WTC11 (cell line): ENCODE measurements around the gene LAMC3.

Experiments
- GRHL2 ChIP-seq: fragments of 250-450 bp; sonication (Bioruptor Pico); IDR thresholded peaks from 2 replicates; pipeline ENCODE4 v1.8.0; 2022; ENCODE audit warnings: mild to moderate bottlenecking, moderate library complexity; ENCODE audit not compliant: insufficient replicate concordance, severe bottlenecking
- ZNF219 ChIP-seq: sonication (generic); formaldehyde crosslinking; IDR thresholded peaks from 2 replicates; pipeline ENCODE4 v1.8.0; 2023; ENCODE audit warnings: missing genetic modification reagents, mild to moderate bottlenecking, borderline replicate concordance

GRCh38 chr9:131032384-131032783 lies 23.4 kb downstream of the LAMC3 start:
- TF ChIP-seq GRHL2 = no peak
- no peak for TF ChIP-seq ZNF219 (CRISPR knock-in tag)
